Endometrial microvascular endothelial cells (primary cell): ENCODE measurements around the gene SLC25A34. TPM values are rescaled to one million over a fixed set of nuclear protein-coding genes. Genes with fewer than 3 reads are reported as not detected.

Source experiments
- in situ Hi-C: cut with HindIII; loops from 2 replicates; pipeline ENCODE4 v1.10.0; 2017; ENCODE audit warnings: low sequenced_read_pairs, low pct_unique_long_range_greater_than_20kb; ENCODE audit errors: inconsistent ontology term
- total RNA-seq: library from RNA; depleted of rRNA; stranded (reverse); fragments of >200 nt; gene quantifications from one replicate; pipeline ENCODE4 v1.2.3, GENCODE V29; 2015; ENCODE audit errors: inconsistent ontology term

The SLC25A34 gene
- total RNA-seq, 1 donor from 2014 or later, result 0.09 TPM

DNA sequence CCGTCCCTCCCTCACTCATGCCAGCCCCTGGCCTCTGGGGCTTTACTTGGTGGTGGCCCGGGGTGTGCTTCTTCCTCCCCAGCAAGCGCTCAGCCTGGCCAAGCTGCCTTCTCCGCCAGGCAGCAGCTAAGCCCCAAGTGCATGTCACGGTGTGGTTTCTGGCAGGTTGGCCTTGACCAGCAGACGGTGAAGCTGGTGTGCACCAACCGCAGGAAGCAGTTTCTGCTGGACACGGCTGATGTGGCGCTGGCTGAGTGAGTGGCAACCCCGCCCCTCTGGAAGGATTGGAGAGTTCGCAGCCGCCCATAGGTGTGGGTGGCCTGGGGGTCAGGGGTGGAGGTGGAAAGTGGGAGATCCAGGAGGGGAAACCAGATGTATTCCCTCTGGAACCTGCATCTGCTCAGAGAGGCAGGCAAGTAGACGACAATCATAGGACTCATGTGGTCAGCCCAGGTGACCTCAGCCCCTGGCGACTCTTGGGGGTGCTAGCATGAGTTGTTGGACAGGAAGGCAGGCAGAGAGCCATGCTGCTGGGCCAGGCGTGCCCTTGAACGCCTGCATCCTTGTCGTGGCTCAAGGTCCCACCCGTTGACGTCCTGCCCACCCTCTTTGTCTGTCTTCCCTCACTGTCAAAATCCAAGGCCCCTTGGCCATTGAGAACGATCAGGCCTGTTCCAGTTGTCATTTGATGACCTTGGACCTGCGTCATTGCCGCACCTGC lies 7.0 kb upstream of the SLC25A34 start:
- in situ Hi-C loops, result no loop called here

- in situ Hi-C loops, result no loop called here
These were observed 5.6 kb upstream of the SLC25A34 start for GRCh38 chr1:15730423-15730822.

DNA sequence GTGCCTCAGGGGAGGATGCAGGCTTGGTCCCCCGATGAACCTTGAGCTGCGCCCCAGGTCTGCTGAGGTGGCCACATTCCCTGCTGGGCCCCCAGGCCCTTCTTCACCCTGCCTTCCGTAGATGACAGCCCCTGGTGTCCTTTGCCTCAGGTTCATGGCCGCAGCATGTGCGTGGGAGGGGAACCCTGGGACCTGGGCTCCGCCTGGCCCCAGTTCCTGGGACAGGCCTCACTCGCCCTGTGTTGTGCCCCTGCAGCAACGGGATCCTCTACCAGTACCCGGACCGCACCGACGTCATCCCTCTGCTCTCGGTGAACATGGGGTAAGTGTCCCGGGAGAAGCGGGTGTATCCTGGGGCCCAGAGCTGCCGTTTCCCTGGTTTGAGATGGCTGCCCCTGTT lies 5.1 kb upstream of the SLC25A34 start:
- in situ Hi-C loops, result no loop called here

- in situ Hi-C loops, result no loop called here
These were observed 4.0 kb upstream of the SLC25A34 start for GRCh38 chr1:15731735-15732685.

DNA sequence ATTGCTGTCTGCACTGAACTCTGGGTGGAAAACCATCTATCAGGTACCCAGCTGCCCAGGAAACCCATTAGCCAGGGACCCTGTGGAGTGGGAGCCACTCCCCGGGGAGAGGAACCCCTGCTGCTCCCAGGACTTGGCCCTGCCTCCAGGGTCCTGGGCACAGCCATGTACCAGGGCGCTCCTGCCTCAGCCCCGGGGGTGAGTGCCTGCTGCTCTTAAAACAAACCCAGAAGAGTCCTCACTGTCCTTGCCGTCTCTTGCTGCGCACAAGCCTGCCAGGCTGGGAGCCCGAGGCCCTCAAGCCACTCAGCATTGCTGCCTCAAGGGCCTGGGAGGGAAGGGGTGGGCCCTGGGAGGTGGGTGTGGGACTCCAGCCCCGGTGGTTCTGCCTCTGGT lies 3.4 kb upstream of the SLC25A34 start:
- in situ Hi-C loops, result no loop called here

DNA sequence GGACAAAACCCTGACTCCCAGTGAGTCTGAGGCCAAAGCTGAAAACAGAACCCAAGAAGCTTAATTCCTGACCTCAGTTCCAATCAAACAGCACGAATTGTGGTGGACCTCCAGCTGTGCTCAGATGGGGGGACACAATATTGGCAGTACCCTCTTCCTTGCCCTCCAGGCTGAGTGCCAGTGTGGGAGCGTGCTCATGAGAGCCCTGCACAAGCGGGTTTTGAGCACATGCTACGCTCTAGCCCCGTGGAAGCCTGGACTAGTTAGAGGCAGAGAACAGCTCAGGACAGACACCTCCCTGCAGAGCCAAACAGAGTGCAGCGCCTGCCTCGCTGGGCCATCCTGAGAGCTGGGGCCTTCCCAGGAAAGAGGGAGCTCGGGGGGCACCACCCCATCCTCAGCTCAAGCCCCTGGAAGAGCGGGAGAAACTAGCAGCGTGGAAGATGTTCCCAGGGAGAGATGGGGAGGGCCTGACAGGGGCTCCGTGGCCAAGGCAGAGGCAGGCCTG lies 2.8 kb upstream of the SLC25A34 start:
- in situ Hi-C loops, result no loop called here

DNA sequence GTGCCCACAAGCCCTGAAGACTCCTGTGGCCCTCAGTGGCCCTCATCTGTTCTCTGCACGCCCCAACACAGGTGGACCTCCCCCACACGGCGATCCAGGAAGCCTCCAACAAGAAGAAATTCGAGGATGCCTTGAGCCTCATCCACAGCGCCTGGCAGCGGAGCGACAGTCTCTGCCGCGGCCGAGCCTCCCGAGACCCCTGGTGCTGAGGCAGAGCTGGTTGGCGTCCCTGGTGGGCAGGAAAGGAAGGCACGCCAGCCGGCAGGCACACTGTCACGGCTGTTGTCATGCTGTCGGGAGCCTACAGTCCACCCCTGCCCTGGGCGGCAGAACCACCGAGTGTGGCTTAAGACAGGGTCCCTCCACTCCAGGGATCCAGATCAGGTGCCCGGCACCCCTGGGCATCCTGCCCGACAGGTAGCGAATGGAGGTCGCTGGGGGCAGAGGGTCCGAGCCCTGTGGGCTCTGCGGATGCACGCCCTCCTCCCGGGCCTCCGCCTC lies 2.3 kb upstream of the SLC25A34 start:
- in situ Hi-C loops, result no loop called here

DNA sequence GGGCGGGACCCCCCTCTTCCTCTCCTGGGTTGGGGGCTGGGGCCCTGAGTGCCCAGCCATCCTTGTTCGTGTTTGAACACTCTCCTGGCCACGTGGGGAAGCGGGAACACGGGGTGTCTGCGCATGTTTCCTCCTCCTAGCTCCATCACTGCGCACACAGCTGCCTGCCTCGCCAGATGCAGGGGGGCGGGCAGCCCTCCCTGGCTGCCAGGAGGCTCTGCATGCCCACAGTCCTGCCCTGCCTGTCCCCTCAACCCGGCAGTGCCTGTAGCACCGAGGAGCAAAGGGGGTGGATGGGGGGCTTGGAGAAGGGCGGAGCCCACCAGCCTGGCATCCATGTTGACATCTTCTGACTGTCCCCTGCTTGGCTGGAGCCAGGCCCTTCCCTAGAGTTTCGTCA lies 1.8 kb upstream of the SLC25A34 start:
- in situ Hi-C loops, result no loop called here

DNA sequence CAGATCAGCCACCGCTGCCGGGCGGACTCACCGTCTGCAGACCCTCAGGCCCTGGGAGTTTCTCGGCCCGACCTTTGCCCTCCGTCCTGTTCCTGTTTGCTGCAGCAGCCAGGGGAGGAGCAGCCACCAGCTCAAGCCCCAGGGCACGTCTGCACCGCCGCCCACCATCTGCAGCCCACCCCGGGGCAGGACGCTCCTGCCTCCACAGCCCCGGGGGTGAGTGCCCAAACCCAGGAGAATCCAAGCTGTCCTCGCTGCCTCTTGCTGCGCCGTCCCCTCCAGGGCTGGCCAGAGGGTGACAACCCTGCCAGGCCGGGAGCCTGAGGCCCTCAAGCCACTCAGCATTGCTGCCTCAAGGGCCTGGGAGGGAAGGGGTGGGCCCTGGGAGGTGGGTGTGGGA lies 1.2 kb upstream of the SLC25A34 start:
- in situ Hi-C loops, result no loop called here

GRCh38 chr1:15735304-15736037 lies 587 bp upstream of the SLC25A34 start:
- in situ Hi-C loops, result no loop called here

- in situ Hi-C loops, result no loop called here
These were observed 819 bp downstream of the SLC25A34 start for GRCh38 chr1:15736892-15737261.

GRCh38 chr1:15737324-15738319 lies 1.6 kb downstream of the SLC25A34 start:
- in situ Hi-C loops, result no loop called here

DNA sequence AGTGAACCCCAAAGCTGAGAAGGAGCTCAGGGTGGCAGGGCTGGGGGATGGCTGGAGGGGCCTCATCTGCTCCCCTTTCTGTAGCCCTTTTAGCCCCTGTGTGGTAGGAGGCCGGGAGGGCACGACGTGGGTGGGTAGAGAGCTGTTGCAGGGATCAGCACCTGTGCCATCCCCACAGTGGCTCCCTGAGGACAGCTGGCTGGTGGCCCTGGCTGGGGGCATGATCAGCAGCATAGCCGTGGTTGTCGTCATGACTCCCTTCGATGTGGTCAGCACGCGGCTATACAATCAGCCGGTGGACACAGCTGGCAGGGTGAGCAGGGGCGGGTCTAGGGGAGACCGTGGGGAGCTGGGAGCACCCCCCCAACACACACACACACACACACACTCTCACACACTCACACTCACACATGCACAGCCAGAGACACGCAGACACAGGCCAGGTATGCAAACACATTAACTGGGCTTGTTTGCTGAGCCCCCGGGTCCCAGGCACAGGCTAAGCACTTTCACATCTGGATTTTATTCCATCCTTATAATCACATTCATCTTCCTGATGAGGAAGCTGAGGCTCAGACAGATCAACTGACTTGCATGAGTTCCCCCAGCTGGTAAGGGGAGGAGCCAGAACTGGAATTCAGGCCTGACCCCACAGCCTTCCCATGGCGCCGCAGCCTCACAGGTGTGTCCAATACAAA lies 2.5 kb downstream of the SLC25A34 start:
- in situ Hi-C loops, result no loop called here

DNA sequence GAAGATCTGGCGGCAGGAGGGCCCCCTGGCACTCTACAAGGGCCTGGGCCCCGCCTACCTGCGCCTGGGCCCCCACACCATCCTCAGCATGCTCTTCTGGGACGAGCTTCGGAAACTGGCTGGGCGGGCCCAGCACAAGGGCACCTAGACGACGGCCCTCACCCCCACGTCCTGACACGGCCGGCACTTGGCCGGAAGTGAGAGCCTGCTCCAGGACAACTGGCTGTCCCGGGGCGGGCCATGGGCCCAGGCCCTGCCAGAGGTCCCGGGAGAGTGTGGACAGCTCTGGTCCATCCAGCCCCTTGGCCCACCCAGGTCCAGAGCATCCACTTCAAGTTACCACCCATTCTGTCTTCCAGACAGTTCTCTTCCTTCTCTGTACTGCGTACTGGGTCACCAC lies 3.2 kb downstream of the SLC25A34 start:
- in situ Hi-C loops, result no loop called here

DNA sequence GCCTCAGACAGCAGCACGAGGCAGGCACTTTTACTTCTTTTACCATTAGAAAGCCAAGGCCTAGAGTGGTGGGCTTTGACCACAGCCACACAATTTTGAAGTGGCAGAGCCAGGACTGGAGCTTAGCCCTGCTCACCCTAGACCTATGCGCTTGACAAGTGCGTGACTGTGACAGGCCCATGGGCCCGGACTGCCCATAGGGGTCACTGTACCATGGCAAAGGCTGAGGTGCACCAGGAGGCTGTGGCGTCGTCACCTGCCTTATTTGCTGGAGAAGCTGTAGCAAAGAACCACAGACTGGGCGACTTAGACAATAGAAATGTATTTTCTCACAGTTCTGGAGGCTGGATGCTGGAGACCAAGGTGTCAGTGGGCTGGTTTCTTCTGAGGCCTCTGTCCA lies 3.7 kb downstream of the SLC25A34 start:
- in situ Hi-C loops, result no loop called here

DNA sequence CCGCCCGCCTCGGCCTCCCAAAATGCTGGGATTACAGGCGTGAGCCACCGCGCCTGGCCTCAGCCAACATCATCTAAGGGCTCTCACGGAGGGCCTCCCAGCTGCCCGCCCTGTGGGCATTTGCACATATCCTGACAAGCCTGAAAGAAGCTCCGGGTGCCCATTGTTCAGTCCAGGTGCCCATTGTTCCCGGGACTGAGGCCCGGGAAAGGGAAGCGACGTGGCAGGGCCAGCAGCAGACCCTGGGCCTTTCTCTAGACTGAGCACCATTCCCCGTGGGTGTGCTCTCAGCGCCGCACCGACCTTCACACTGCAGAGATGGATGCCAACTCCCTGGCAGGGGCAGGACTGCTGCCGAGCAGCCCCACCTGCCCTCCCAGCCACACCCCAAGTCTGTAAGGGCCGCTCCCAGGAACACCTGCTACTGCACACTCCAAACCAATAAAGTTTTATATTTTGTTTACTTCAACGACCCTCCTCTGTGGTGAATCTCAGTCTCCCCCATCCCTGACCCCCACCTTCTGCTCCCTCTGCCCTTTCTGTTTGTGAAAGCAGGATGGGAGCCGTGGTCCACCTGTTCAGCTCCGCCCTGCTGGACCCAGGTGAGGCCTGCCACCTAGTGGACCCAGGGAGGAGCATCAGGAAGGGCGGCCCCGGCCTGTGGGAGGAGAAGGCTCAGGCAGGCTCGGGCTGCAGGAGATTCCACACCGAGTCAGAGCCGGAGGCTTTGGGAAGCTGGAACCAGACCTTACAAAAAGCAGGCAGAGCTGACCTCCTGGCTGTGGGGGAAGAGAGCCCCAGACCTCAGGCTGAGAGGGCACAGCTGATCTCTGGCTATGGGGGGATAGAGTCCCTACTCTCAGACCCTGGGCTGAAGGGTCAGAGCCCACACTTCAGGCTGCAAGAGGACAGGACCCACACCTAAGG lies 5.1 kb downstream of the SLC25A34 start:
- in situ Hi-C loops, result no loop called here
